ENCODE data around the gene BBLN. TPM values are rescaled to one million over a fixed set of nuclear protein-coding genes. Genes with fewer than 3 reads are reported as not detected.

Gene BBLN
- total RNA-seq, 1 experiment from 2014 or later: 74.9 TPM

DNA sequence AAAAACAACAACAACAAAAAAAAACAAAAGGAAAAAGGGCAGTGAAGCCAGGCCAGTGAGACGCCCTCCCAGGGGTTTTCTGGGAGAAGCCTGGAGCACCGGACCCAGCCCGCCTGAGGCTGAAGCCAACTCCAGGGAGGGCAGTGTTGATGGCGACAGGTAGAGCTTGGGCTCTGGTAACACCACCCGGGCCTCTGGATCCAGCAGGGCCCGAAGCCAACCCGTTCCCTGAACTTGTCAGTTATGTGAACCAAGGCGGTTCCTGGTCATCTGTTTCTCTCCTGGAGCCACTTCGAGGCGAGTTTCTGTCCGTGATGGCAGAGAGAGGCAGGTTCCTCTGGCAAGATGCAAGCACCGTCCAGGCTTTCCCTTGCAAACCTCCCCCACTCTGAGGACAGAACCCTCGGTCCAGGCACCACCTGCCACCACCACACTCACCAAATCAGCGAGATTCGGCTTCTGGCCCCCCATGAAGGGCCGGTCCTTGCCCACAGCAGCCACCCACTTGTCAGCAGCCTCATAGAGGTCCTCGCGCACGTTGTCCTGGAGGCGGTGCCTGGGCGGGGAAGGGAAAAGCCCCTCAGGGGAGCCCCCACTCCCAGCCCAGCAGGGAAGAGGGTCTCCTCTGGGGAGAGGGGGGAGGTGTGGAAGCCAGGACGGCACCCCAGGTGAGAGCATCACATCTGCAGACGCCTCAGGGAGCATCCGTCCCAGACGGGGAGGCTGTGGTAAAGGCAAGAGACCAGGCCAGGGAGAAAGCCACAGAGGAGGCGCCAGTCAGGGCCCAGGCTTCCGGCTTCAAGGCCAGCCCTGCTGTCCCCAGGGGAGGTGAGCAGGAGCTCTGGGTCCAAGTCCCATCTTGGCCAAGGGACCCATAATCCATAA lies 37.9 kb upstream of the BBLN start:
- Histone ChIP-seq H4K5ac (ENCODE audit: insufficient read length, low read depth, low read length) (no peak overlapping the region), H3K23me2 (ENCODE audit: insufficient read length, low read depth, low read length, poor library complexity, severe bottlenecking) (peaks cover 4% of the 10 kb centered on the region), H2AFZ (ENCODE audit: low read length) (no peak overlapping the region), H2BK20ac (ENCODE audit: low read depth, low read length, poor library complexity, severe bottlenecking) (no peak overlapping the region), H3K4me1 (ENCODE audit: insufficient read depth, low read length) (no peaks in the 10 kb centered on the region), H2BK120ac (ENCODE audit: low read depth, low read length, poor library complexity, severe bottlenecking) (no peak overlapping the region), H3T11ph (ENCODE audit: low read length) (no peak overlapping the region), H2BK5ac (ENCODE audit: insufficient read length, low read length) (no peak overlapping the region), H3K4ac (ENCODE audit: low read depth, low read length) (no peak overlapping the region), H3K14ac (ENCODE audit: insufficient read depth, low read length) (no peak overlapping the region), H3K79me1 (ENCODE audit: insufficient read depth, low read depth, low read length, poor library complexity, severe bottlenecking) (no peaks in the 10 kb centered on the region), H3K27me3 (ENCODE audit: insufficient read depth, low read length) (no peaks in the 10 kb centered on the region), H3K4me2 (ENCODE audit: insufficient read depth, insufficient read length, low read length) (no peak overlapping the region), H3K56ac (ENCODE audit: insufficient read length, low read depth, low read length) (no peak overlapping the region), H2AK5ac (ENCODE audit: insufficient read length, low read length) (no peak overlapping the region), H4K8ac (replicated peaks; ENCODE audit: insufficient read length, low read depth, low read length) (no peak overlapping the region), H2BK15ac (ENCODE audit: low read depth, low read length) (no peak overlapping the region), H4K91ac (ENCODE audit: insufficient read length, low read depth, low read length) (no peak overlapping the region), H3K9ac (ENCODE audit: extremely low read depth, insufficient read length, low read length) (no peak overlapping the region), H3K9me3 (ENCODE audit: control insufficient read depth, low read depth, low read length) (no peaks in the 10 kb centered on the region), H2BK12ac (ENCODE audit: insufficient read length, low read depth, low read length) (no peak overlapping the region), H3K79me2 (ENCODE audit: insufficient read depth, low read length) (no peaks in the 10 kb centered on the region), H3K18ac (ENCODE audit: insufficient read length, low read depth, low read length) (no peak overlapping the region), H4K20me1 (ENCODE audit: control insufficient read depth, insufficient read depth, insufficient read length) (no peaks in the 10 kb centered on the region), H3K27ac (ENCODE audit: insufficient read length, low read depth, low read length) (no peak overlapping the region), H3K23ac (ENCODE audit: insufficient read length, low read depth, low read length) (no peak overlapping the region)
- WGBS (ENCODE audit: extremely low coverage, insufficient read length, low lambda C conversion rate): no CpG with 5 or more reads among the region's 27 CpGs
- Mint-ChIP-seq H3K4me3 (no peak overlapping the region), H3K36me3 (ENCODE audit: insufficient read depth in 1 of 3, low read depth in 3 of 3) (peaks cover 21 to 38% (median 36%) of the 10 kb centered on the region in 3 experiments), H3K4me1 (peaks cover 21 to 23% of the 10 kb centered on the region in 2 experiments), H3K9me3 (no peaks in the 10 kb centered on the region), H3K27ac (no peak overlapping the region), H3K27me3 (ENCODE audit: low read depth) (no peaks in the 10 kb centered on the region)
- TF ChIP-seq, protein P1, sequence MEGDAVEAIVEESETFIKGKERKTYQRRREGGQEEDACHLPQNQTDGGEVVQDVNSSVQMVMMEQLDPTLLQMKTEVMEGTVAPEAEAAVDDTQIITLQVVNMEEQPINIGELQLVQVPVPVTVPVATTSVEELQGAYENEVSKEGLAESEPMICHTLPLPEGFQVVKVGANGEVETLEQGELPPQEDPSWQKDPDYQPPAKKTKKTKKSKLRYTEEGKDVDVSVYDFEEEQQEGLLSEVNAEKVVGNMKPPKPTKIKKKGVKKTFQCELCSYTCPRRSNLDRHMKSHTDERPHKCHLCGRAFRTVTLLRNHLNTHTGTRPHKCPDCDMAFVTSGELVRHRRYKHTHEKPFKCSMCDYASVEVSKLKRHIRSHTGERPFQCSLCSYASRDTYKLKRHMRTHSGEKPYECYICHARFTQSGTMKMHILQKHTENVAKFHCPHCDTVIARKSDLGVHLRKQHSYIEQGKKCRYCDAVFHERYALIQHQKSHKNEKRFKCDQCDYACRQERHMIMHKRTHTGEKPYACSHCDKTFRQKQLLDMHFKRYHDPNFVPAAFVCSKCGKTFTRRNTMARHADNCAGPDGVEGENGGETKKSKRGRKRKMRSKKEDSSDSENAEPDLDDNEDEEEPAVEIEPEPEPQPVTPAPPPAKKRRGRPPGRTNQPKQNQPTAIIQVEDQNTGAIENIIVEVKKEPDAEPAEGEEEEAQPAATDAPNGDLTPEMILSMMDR (conservative IDR thresholded peaks at IDR 0.05): no peak
- DNase-seq: no peak
